IMR-90 (cell line): Measurements from ENCODE around the gene TCF7. TPM values are rescaled to one million over a fixed set of nuclear protein-coding genes. Genes with fewer than 3 reads are reported as not detected.

ENCODE experiments used
- ATAC-seq: fragments of 200-7000 bp; cut with Tn5 transposase; 2 replicates; pipeline ENCODE4 v1.9.1; 2020; ENCODE audit warnings: low read depth, mild to moderate bottlenecking, moderate library complexity
- BruUV-seq: library from RNA; stranded (reverse); fragments of 400-500 nt; replicated peaks from 2 replicates; lab custom pipeline; 2021; lab: Mats Ljungman, UMichigan
- CTCF ChIA-PET: fragments of 300-600 bp; formaldehyde crosslinking; extraction: SDS; loops from one replicate; lab custom pipeline; 2021; ENCODE audit warnings: antibody characterized with exemption; lab: Yijun Ruan, JAX
- POLR2A ChIA-PET: fragments of 300-600 bp; sonication (Branson Sonifier 250); formaldehyde crosslinking; loops from one replicate; lab custom pipeline; 2022; ENCODE audit warnings: antibody characterized with exemption; ENCODE audit not compliant: unreplicated experiment; lab: Charles Lee
- DNase-seq: peaks from one replicate; pipeline ENCODE4 v3.0.0; 2013
- H2AFZ ChIP-seq: replicated peaks from 2 replicates; pipeline ENCODE3; 2013; ENCODE audit warnings: low read length, mild to moderate bottlenecking; ENCODE audit not compliant: poor library complexity
- H2AK5ac ChIP-seq: 2 replicates; pipeline ENCODE4 v1.6.1; 2013; ENCODE audit warnings: low read depth, low read length, inconsistent platforms
- H2AK9ac ChIP-seq: replicated peaks from 2 replicates; pipeline ENCODE3; 2013; ENCODE audit warnings: mild to moderate bottlenecking, low read depth, low read length, moderate library complexity; ENCODE audit not compliant: poor library complexity
- H2BK120ac ChIP-seq: 2 replicates; pipeline ENCODE4 v1.6.1; 2013; ENCODE audit warnings: low read depth, low read length, inconsistent platforms
- H2BK15ac ChIP-seq: 3 replicates; pipeline ENCODE4 v1.6.1; 2013; ENCODE audit warnings: low read depth, low read length, inconsistent platforms
- H2BK20ac ChIP-seq: 2 replicates; pipeline ENCODE4 v1.6.1; 2013; ENCODE audit warnings: low read depth, mild to moderate bottlenecking, inconsistent platforms, low read length, moderate library complexity
- H2BK5ac ChIP-seq: 2 replicates; pipeline ENCODE4 v1.6.1; 2013; ENCODE audit warnings: mild to moderate bottlenecking, low read depth, low read length, inconsistent platforms; ENCODE audit not compliant: poor library complexity, severe bottlenecking
- H3K14ac ChIP-seq: replicated peaks from 2 replicates; pipeline ENCODE4 v1.6.1; 2013; ENCODE audit warnings: low read depth, low read length, inconsistent platforms
- H3K18ac ChIP-seq: 2 replicates; pipeline ENCODE4 v1.6.1; 2013; ENCODE audit warnings: low read depth, low read length, control low read depth
- H3K23ac ChIP-seq: 2 replicates; pipeline ENCODE4 v1.6.1; 2013; ENCODE audit warnings: low read depth, low read length, inconsistent platforms
- H3K27ac ChIP-seq: 2 replicates; pipeline ENCODE4 v1.5.1; 2013; ENCODE audit warnings: mild to moderate bottlenecking, control low read depth, low read length; ENCODE audit not compliant: insufficient read depth
- H3K27me3 ChIP-seq: 2 replicates; pipeline ENCODE4 v1.6.1; 2013; ENCODE audit warnings: low read length; ENCODE audit not compliant: control insufficient read depth, insufficient read depth
- H3K36me3 ChIP-seq: 2 replicates; pipeline ENCODE4 v1.6.1; 2013; ENCODE audit warnings: low read length, mixed read lengths; ENCODE audit not compliant: control insufficient read depth, insufficient read depth
- H3K4ac ChIP-seq: 2 replicates; pipeline ENCODE4 v1.6.1; 2013; ENCODE audit warnings: low read depth, low read length, inconsistent platforms
- H3K4me1 ChIP-seq: 2 replicates; pipeline ENCODE4 v1.6.1; 2013; ENCODE audit warnings: low read length, mixed read lengths; ENCODE audit not compliant: control insufficient read depth, insufficient read depth
- H3K4me2 ChIP-seq: 2 replicates; pipeline ENCODE4 v1.6.1; 2013; ENCODE audit warnings: low read depth, mild to moderate bottlenecking, control low read depth, low read length, moderate library complexity
- H3K4me3 ChIP-seq: 2 replicates; pipeline ENCODE4 v1.5.1; 2013; ENCODE audit warnings: low read depth, mild to moderate bottlenecking, control low read depth, low read length, moderate library complexity; ENCODE audit not compliant: insufficient read depth
- H3K56ac ChIP-seq: 2 replicates; pipeline ENCODE4 v1.6.1; 2013; ENCODE audit warnings: low read length, inconsistent platforms; ENCODE audit not compliant: insufficient read depth; ENCODE audit errors: extremely low read depth
- H3K79me1 ChIP-seq, 2 experiments: 2 replicates each; pipeline ENCODE4 v1.6.1; 2013; ENCODE audit warnings: low read length in 2 of 2, inconsistent platforms in 1 of 2, low read depth in 1 of 2
- H3K9ac ChIP-seq: 2 replicates; pipeline ENCODE4 v1.6.1; 2013; ENCODE audit warnings: low read depth, low read length, control low read depth
- H3K9me1 ChIP-seq: 2 replicates; pipeline ENCODE4 v1.6.1; 2013; ENCODE audit warnings: low read length, inconsistent platforms; ENCODE audit not compliant: insufficient read depth
- H3K9me3 ChIP-seq: 2 replicates; pipeline ENCODE4 v1.6.1; 2013; ENCODE audit warnings: low read length; ENCODE audit not compliant: control insufficient read depth, insufficient read depth
- H4K20me1 ChIP-seq: 2 replicates; pipeline ENCODE4 v1.6.1; 2013; ENCODE audit warnings: low read length, inconsistent platforms; ENCODE audit not compliant: insufficient read depth
- H4K5ac ChIP-seq: 2 replicates; pipeline ENCODE4 v1.6.1; 2013; ENCODE audit warnings: mild to moderate bottlenecking, low read depth, low read length, control low read depth
- H4K8ac ChIP-seq, 2 experiments: 2 replicates each; pipeline ENCODE4 v1.6.1; 2013; ENCODE audit warnings: low read depth in 2 of 2, low read length in 2 of 2, control low read depth in 1 of 2, inconsistent platforms in 1 of 2
- H4K91ac ChIP-seq: 2 replicates; pipeline ENCODE4 v1.6.1; 2013; ENCODE audit warnings: low read depth, low read length, inconsistent platforms; ENCODE audit not compliant: insufficient read depth
- BHLHE40 ChIP-seq: fragments of 150-350 bp; IDR thresholded peaks from 2 replicates; pipeline ENCODE4 v1.6.1; 2016; ENCODE audit warnings: mild to moderate bottlenecking, low read depth, low read length
- CEBPB ChIP-seq: IDR thresholded peaks from 2 replicates; pipeline ENCODE4 v1.6.1; 2012; ENCODE audit warnings: low read depth, low read length, improper control_type of control experiment
- CHD1 ChIP-seq: IDR thresholded peaks from 2 replicates; pipeline ENCODE4 v1.6.1; 2012; ENCODE audit warnings: low read depth, low read length, improper control_type of control experiment
- CTCF ChIP-seq: conservative IDR thresholded peaks from 2 replicates; pipeline ENCODE4 v1.5.1; 2012; ENCODE audit warnings: mild to moderate bottlenecking, low read depth, low read length, improper control_type of control experiment
- ELK1 ChIP-seq: fragments of 150-350 bp; IDR thresholded peaks from 2 replicates; pipeline ENCODE4 v1.6.1; 2016; ENCODE audit warnings: low read depth, mild to moderate bottlenecking, low read length, moderate library complexity, borderline replicate concordance
- FOS ChIP-seq: fragments of 150-350 bp; IDR thresholded peaks from 2 replicates; pipeline ENCODE4 v1.6.1; 2016; ENCODE audit warnings: low read depth, low read length
- MAFK ChIP-seq: IDR thresholded peaks from 2 replicates; pipeline ENCODE4 v1.6.1; 2012; ENCODE audit warnings: low read depth, low read length, improper control_type of control experiment
- MAZ ChIP-seq: IDR thresholded peaks from 2 replicates; pipeline ENCODE4 v1.6.1; 2012; ENCODE audit warnings: low read depth, mild to moderate bottlenecking, low read length, improper control_type of control experiment, moderate library complexity, borderline replicate concordance
- MXI1 ChIP-seq: IDR thresholded peaks from 2 replicates; pipeline ENCODE4 v1.6.1; 2012; ENCODE audit warnings: low read depth, mild to moderate bottlenecking, low read length, moderate library complexity, borderline replicate concordance
- NFE2L2 ChIP-seq: fragments of 150-350 bp; IDR thresholded peaks from 2 replicates; pipeline ENCODE4 v1.6.1; 2016; ENCODE audit warnings: low read depth, mild to moderate bottlenecking, low read length
- POLR2A ChIP-seq: IDR thresholded peaks from 2 replicates; pipeline ENCODE4 v1.6.1; 2012; ENCODE audit warnings: mild to moderate bottlenecking, low read depth, low read length
- RAD21 ChIP-seq: IDR thresholded peaks from 2 replicates; pipeline ENCODE4 v1.6.1; 2012; ENCODE audit warnings: low read length, improper control_type of control experiment
- RCOR1 ChIP-seq: IDR thresholded peaks from 2 replicates; pipeline ENCODE4 v1.6.1; 2012; ENCODE audit warnings: mild to moderate bottlenecking, low read length, improper control_type of control experiment; ENCODE audit not compliant: insufficient replicate concordance
- RFX5 ChIP-seq: IDR thresholded peaks from 2 replicates; pipeline ENCODE4 v1.8.0; 2012; ENCODE audit warnings: low read depth, mild to moderate bottlenecking, low read length, moderate library complexity
- SMC3 ChIP-seq: fragments of 150-350 bp; IDR thresholded peaks from 2 replicates; pipeline ENCODE4 v1.6.1; 2016; ENCODE audit warnings: low read depth, mild to moderate bottlenecking, antibody characterized with exemption, low read length, moderate library complexity
- WGBS, 2 experiments: methylation state at CpG; one replicate each; pipeline versions ENCODE4 v1.1.5 to v1.1.7; 2013; ENCODE audit warnings: missing lambda C conversion rate in 2 of 2; ENCODE audit not compliant: insufficient read length in 1 of 2; ENCODE audit errors: extremely low coverage in 2 of 2; 5-methylcytosine and 5-hydroxymethylcytosine counted together
- dilution Hi-C: fragments of 300-500 bp; cut with HindIII; formaldehyde crosslinking; loops from one replicate; pipeline ENCODE4 v1.14.3; 2018; ENCODE audit warnings: low sequenced_read_pairs; ENCODE audit not compliant: unreplicated experiment
- in situ Hi-C: fragments of 300-500 bp; cut with MboI; formaldehyde crosslinking; loops from 3 replicates; pipeline ENCODE4 v1.14.3; 2019; ENCODE audit warnings: low sequenced_read_pairs, inconsistent platforms, mixed read lengths
- intact Hi-C: fragments of 100-400 bp; cut with micrococcal nuclease; formaldehyde crosslinking; loops from 2 replicates; pipeline ENCODE4 v1.10.0; 2022
- polyA plus RNA-seq, 3 experiments: library from polyadenylated mRNA; depleted of rRNA; stranded (reverse); fragments of >200 nt; gene quantifications; 2 replicates each; pipeline ENCODE4 v1.2.3, GENCODE V29; 2012; ENCODE audit warnings: low replicate concordance in 1 of 3
- total RNA-seq: library from RNA; depleted of rRNA; stranded (reverse); fragments of >200 nt; gene quantifications from 2 replicates; pipeline ENCODE4 v1.2.3, GENCODE V29; 2012
- TF ChIP-seq, protein P1 (sequence below): fragments of 150-350 bp; IDR thresholded peaks from 2 replicates; pipeline ENCODE4 v1.6.1; 2017; ENCODE audit warnings: mild to moderate bottlenecking, antibody characterized with exemption, low read length, low read depth

The TCF7 gene
- total and polyA plus RNA-seq, 2 of the 4 experiments (the other 2 are of a cell fraction): 1.3 to 3.4 TPM

DNA sequence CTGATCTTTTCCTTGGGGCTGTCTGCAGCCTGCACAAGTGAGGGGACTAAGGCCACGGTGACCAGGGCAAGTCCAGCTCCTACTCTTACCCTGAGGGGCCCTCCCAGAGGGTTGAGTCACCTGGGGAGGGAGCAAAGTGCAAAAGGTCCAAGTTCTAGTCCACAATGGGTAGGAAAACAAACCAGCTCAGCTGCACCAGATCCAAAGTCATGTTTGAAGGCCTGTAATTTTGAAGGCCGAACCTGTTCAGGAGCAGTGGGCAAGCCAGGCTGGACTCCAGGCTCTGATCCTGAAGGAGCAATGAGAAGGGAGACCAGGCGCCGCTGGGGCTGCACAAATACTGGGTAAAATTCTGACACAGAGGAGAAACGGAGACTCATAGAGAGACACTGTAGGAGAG is 15.8 kb upstream of the TCF7 start:
- no peak overlapping the region for H2BK120ac ChIP-seq
- no peak overlapping the region for H4K5ac ChIP-seq
- no peak overlapping the region for H3K9ac ChIP-seq
- WGBS, 2 experiments: 100% methylated on average over 4 of the region's 5 CpGs; no CpG with 5 or more reads in 1 of the 2 experiments
- H3K9me1 ChIP-seq: peaks cover 3% of the 10 kb centered on the region; the same call in 1 of the 2 replicates
- no peak overlapping the region for H3K4ac ChIP-seq
- no peak overlapping the region for H3K27ac ChIP-seq
- ChIA-PET POLR2A (no interaction called here), CTCF (interaction anchor here (1.0 to 1.2 kb wide), 2 partner anchors 45 to 59 kb away, joined by 3 read pairs; no protein-coding TSS in a partner anchor)
- TF ChIP-seq CTCF (no peak), MAZ (no peak), CHD1 (no peak), RFX5 (no peak), NFE2L2 (no peak), RAD21 (no peak), ELK1 (no peak), MXI1 (no peak), FOS (no peak), CEBPB (no peak), BHLHE40 (no peak), MAFK (no peak), POLR2A (no peak), RCOR1 (no peak), SMC3 (no peak)
- TF ChIP-seq, protein P1, sequence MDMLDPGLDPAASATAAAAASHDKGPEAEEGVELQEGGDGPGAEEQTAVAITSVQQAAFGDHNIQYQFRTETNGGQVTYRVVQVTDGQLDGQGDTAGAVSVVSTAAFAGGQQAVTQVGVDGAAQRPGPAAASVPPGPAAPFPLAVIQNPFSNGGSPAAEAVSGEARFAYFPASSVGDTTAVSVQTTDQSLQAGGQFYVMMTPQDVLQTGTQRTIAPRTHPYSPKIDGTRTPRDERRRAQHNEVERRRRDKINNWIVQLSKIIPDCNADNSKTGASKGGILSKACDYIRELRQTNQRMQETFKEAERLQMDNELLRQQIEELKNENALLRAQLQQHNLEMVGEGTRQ: no peak
- H2AK5ac ChIP-seq: no peak overlapping the region
- no peak overlapping the region for H3K23ac ChIP-seq
- intact Hi-C loops: no loop called here
- H3K9me3 ChIP-seq: no peaks in the 10 kb centered on the region
- no peak overlapping the region for H4K91ac ChIP-seq
- H2BK20ac ChIP-seq: no peak overlapping the region
- H3K27me3 ChIP-seq: peaks cover 15% of the 10 kb centered on the region
- no peak overlapping the region for H2BK5ac ChIP-seq
- no peaks in the 10 kb centered on the region for H4K20me1 ChIP-seq
- no peak overlapping the region for H3K14ac ChIP-seq
- no peak overlapping the region for H2AK9ac ChIP-seq
- dilution Hi-C loops: no loop called here
- H3K56ac ChIP-seq: no peak overlapping the region
- no TSS peak for BruUV-seq
- ATAC-seq (no peak), DNase-seq (no peak)
- H4K8ac ChIP-seq: no peak overlapping the region
- no peak overlapping the region for H3K4me2 ChIP-seq
- H3K36me3 ChIP-seq: no peaks in the 10 kb centered on the region
- no peaks in the 10 kb centered on the region for H3K79me1 ChIP-seq
- H3K4me3 ChIP-seq: no peak overlapping the region
- H3K4me1 ChIP-seq: peaks cover 4% of the 10 kb centered on the region
- no peak overlapping the region for H2AFZ ChIP-seq
- H2BK15ac ChIP-seq: no peak overlapping the region
- H3K18ac ChIP-seq: no peak overlapping the region
- in situ Hi-C loops: no loop called here
